Activated T-cell treated with anti-CD3 and anti-CD28 coated beads, Interleukin-2, amount 50 U/mL, for 1 hour (primary cell): ENCODE measurements around the gene CRKL.
"Not testable (repeated sequence)": the region's sequence is repeated elsewhere in the genome, so short reads cannot be mapped to it uniquely, and the experiment has no call there.

ENCODE experiments used
- DNase-seq: peaks from one replicate; pipeline ENCODE4 v3.0.0-alpha.2; 2020

The CRKL gene

GRCh38 chr22:20935780-20936539, 18.8 kb downstream of the CRKL start:
- DNase-seq: not testable (repeated sequence)

DNA sequence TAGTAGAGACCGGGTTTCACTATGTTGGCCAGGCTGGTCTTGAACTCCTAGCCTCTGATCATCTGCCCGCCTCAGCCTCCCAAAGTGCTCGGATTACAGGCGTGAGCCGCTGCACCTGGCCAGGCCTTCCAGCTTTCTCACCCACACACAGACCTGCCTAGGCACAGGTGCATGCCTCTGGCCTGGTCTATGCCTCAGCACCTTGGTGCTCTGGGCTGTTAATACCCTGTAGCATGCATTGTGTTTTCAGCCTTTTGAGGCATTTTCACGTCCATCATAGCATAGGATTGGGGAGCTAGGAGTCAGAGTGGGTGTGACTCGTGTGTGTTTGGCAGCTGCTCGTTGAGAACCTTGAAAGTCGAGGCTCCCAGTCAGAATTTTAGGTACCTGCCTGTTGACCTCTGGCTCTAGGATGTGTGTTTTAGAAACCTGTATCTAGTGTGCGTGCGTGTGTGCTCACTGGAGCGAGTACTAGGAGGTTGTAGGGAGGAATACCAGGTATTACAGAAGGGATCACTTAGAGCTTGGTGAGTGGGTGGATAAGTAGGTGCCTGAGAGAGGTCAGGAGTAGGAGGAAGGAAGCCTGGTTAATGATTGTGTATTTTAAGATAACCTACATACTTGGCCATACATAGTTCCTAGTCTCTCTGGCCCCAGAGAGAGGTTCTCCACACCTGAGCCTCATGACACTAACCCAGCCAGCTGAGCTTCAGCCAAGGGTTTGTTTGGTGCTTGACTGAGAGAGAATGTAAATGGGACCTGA, 20.0 kb downstream of the CRKL start:
- no peak for DNase-seq

DNA sequence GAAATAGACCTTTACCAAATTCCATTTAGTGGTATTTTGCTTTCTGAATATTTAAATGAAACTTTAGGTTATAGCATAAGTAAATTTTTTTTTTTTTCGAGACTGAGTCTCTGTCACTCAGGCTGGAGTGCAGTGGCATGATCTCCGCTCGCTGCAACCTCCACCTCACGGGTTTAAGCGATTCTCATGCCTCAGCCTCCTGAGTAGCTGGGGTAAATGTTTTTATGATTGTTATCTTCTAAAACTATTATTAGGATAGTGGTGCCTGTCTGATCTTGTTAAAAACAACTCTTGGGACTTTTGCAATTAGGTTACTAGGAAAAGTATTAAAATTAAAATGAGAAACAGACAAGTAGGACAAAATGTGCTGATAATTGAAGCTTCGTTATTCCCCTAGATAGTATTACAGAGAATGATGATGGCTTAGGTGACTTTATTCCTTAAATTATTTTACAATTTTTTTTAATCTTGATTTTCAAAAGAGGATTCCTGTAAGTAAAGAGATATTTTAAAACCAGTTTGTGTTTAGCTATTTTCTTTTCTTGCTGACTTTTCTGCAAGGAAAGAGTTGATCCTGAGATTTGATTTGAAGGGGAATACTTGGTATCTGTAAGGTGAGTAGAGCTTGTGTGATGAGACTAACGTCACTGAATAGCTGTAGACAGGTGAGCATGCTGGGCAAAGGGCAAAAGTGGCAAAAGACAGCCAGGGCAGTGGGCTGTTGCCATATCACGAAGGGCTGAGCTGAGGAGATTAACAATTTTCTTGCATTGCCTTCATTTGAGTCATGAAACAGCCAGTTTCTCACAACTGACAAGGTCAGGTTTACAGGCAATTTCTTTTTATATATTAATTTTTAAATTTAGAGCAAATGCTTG, 20.8 kb downstream of the CRKL start:
- no peak for DNase-seq

DNA sequence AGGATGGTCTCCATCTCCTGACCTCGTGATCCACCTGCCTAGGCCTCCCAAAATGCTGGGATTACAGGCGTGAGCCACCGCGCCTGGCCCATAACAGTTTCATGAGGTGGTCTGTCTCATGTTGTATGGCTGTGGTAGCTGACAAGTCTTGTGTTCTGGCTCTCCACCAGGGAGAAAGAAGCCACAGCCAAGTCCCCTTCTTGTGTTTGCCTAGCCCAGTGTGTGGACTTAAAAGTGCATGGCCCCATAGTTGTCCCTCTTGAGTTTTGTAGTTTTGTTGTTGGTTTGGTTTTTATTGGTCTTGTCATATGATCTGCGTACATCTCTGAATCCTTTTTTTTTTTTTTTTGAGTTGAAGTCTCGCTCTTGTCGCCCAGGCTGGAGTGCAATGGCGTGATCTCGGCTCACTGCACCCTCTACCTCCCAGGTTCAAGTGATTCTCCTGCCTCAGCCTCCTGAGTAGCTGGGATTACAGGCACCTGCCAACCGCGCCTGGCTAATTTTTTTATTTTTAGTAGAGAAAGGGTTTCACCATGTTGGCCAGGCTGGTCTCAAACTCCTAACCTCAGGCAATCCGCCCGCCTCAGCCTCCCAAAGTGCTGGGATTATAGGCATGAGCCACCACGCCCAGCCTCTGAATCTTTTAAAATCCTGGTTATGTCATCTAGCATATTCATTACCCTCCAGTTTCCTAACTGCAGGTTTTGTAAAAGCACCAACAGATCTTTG, 22.4 kb downstream of the CRKL start:
- not testable (repeated sequence) for DNase-seq

DNA sequence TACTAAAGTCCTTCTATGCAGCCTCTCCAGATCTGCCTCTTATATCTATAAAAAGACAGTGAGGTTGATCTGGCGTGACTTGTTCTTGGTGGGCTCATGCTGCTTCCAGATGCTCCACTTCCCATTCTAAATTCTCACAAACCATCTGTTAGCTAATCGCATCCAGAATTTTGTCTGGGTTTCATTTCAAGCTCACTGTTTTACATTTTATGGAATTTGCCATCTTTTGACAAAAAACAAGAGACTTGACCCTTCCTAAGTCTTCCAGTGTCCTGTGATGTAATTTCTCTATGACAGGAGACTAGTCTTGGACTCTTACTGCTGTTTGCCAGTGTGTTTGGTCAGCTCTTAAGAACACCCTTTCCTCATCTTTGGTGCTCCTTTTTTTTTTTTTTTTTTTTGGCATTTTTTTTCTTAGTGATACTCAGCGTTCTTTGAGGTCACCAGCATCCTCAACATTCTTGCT, 23.0 kb downstream of the CRKL start:
- no peak for DNase-seq

DNA sequence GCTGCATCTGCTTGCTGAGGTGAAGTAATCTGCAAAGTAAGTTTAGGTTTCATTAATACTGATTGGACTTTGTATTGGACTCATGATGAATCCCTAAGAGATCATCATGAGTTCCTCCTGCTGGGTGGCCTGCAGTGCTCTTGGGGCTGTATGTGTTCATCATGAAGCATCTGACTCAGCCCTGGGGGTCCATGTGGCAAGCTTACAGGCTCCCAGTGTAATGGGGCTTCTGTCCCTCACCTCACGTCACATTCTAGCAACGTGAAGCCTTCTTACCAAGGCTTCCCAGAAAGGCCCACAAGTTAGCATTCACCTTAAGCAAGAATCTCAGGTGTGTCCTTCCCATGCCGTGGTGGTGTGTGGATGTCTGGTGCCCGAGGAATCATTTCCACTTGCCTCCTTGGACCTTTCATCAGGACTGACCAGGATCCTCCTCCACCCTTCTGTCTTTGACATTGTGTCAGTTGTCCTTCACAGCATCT, 23.7 kb downstream of the CRKL start:
- no peak for DNase-seq

DNA sequence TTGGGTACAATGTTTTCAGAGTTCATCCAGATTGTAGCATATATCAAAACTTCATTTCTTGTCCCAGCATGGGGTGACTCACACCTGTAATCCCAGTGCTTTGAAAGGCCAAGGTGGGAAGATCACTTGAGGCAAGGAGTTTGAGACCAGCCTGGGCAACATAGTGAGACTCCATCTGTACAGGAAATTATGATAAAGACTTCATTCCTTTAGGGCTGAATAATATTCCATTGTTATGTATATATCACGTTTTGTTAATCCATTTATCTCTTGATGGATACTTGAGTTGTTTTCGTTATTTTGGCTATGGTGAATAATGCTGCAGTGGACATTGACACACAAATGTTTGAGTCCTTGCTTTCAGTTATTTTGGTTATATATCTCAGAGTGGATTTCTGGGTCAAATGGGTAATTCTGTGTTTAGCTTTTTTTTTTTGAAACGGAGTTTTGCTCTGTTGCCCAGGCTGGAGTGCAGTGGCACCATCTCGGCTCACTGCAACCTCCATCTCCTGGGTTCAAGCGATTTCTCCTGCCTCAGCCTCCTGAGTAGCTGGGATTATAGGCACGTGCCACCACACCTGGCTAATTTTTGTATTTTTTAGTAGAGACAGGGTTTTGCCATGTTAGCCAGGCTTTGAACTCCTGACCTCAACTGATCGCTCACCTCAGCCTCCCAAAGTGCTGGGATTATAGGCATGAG, 25.1 kb downstream of the CRKL start:
- not testable (repeated sequence) for DNase-seq

DNA sequence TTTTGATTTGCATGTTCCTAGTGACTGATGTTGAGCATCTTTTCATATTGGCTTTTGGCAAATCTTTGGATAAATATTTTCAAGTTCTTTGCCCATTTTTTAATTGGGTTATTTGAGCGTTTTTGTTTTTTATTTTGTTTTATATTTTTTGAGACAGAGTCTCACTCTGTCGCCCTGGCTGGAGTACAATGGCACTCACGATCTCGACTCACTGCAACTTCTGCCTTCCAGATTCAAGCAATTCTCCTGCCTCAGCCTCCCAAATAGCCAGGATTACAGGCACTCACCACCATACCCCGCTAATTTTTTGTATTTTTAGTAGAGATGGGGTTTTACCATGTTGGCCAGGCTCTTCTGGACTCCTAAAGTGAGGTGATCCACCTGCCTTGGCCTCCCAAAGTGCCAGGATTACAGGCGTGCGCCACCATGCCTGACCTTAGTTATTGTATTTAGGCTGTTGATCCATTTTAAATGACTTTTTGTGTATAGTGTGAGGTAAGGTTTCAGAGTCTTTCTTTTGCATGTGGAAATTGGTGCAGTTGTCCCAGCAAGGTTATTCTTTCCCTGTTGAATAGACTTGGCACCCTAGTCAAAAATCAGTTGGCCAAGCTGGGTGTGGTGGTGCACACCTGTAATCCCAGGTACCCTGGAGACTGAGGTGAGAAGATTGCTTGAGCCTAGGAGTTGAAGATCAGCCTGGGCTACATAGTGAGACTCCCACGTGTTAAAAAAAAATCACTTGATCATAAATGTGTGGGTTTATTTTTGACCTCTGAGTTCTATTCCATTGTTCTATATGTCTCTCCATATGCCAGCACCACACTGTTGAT, 26.1 kb downstream of the CRKL start:
- DNase-seq: no peak

DNA sequence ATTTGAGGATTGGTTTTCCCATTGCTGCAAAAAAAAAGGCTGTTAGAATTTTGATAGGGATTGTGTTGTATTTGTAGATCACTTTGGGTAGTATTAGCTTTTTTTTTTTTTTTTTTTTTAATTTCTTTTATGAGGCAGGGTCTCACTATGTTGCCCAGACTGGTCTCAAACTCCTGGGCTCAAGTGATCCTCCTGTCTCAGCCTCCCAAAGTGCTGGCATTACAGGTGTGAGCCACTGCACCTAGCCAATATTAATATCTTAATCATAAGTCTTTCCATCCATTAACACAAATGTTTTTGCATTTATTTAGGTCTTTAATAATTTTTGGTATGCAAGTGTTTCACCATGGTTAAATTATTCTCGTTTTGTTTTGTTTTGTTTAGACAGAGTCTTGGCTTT, 26.8 kb downstream of the CRKL start:
- DNase-seq: no peak

DNA sequence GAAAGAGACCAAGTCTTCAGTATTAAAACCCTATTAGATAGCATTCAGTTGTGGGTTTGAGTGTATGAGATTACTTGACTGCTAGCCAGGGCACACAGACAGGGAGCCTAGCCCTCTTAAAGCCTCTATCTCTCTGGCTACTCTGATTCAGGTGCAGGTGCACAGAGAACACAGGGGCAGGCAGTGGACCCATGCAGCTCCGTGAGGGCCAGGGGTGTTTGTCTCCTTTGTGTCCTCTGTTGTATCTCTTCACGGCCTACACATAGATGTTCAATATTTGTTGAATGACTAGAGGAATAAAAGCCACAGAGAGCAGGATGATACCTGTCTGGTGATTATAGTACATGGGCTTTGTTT, 28.3 kb downstream of the CRKL start:
- DNase-seq: no peak

DNA sequence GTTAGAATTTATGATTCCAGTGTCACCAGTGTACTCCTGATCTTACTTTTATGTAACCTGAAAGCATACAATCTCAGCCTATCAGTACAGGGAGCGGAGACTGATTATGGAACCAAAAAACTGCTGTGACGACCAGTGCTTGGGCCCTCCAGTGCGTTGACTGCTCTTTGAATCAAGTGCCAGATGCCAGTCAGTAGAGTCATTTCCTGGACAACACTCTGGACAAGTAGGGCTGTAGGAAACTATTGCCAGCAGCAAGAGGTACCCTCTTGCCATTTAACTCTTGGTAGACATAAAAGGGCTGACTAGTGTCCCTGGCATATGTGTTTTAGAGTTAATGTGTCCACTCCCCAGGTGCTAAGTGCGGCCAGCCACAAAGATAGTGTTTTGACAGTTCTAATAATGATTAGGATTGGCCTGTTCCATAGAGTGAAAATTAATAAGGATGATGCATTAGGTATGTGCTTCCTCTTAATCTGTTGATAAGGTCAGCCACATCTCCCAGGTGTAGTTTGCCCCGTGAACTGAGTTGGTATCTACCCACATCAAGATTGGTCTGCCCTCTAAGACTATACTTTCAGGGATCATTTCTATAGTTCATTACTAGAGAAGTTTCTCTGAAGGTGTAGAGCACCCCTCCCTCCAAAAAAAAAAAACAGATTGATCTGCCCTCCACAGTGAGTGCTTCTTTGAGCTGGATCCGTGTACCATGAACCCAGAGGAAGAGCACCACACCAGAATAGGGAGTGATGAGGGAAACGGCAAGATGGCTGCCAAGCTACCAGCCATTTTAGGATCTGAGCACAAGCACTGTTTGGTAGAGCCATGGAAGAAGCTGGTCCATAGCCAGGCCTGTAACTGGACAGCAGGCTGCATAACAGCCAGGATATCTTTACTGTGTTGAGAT, 29.1 kb downstream of the CRKL start:
- no peak for DNase-seq

DNA sequence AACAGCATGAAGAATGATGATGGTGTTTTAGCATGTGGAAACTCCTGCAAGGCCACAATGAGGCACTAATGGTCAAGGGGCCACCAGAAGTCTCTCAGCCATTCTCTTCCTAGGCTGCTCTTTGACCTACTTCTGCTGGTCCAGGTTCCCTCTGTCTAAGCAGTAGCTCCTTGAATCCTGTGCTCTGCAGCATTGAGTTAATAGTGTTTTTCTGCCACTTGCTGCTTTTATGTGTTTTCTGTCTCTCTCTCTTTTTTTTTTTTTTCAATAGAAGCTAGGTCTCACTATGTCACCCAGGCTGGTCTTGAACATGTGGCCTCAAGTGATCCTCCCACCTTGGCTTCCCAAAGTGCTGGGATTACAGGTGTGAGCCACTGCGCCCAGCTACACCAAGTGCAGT, 29.8 kb downstream of the CRKL start:
- DNase-seq: no peak

DNA sequence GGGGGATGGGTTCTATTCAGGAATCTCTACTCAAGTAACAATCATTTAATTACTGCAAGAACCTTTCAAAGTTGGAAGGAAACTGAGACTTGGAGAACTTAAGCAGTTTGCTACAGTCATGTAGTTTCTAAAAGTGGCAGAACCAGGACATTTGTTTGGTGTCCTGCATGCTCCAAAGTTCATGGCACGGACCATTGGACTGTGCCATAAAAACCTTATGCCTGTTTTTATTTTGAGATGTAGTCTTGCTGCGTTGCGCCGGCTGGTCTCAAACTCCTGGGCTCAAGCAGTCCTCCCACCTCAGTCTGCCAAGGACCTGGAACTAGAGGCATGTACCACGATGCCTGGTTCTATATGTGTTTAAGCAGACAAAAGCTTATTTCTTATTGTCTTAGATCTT, 31.2 kb downstream of the CRKL start:
- DNase-seq: no peak

DNA sequence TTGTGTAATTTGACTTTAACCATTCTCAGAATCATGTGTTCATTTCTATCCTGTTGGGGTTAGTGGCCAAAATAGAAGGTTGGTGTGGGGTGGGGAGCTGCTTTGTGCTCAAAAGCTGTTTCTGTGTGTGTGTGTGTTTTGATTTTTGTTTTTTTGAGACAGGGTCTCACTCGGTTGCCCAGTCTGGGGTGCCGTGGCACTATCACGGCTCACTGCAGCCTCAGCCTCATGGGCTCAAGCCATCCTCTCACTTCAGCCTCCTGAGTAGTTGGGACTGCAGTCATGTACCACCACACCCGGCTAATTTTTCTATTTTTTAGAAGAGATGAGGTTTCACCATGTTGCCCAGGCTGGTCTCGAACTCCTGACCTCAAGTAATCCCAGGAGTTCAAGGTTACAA, 31.8 kb downstream of the CRKL start:
- DNase-seq: no peak

- DNase-seq: no peak
Observed at GRCh38 chr22:20949698-20950183, 32.5 kb downstream of the CRKL start.

GRCh38 chr22:20951151-20951931, 34.1 kb downstream of the CRKL start:
- DNase-seq: no peak

DNA sequence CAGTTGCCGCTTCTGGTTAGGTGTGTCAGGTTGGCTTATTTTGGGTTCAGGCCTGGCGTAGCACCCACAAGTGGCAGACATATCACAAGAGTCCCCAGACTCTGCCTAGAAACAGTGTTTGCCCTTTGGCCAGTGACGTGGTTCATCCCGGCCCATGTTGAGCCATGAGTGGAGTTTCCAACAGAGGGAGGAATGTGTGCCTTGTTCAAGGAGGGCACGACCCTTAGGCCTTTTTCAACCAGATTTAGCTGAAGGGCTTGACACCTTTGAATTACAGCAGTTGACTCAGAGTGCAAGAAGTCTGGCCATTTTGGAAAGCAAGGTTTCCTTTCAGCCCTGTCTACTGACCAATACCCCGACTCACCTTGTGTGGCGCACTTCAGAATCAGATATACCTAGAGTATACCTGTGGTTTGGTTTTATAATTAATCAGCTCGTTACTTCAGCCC, 34.7 kb downstream of the CRKL start:
- no peak for DNase-seq

- DNase-seq: no peak
Observed at GRCh38 chr22:20952544-20953341, 35.5 kb downstream of the CRKL start.
